IMR-90 (cell line): ENCODE measurements around the gene TMEM81.

ENCODE experiments used
- CEBPB ChIP-seq: IDR thresholded peaks from 2 replicates; pipeline ENCODE4 v1.6.1; 2012; ENCODE audit warnings: low read depth, low read length, improper control_type of control experiment
- CTCF ChIP-seq: conservative IDR thresholded peaks from 2 replicates; pipeline ENCODE4 v1.5.1; 2012; ENCODE audit warnings: mild to moderate bottlenecking, low read depth, low read length, improper control_type of control experiment
- ELK1 ChIP-seq: fragments of 150-350 bp; IDR thresholded peaks from 2 replicates; pipeline ENCODE4 v1.6.1; 2016; ENCODE audit warnings: low read depth, mild to moderate bottlenecking, low read length, moderate library complexity, borderline replicate concordance
- FOS ChIP-seq: fragments of 150-350 bp; IDR thresholded peaks from 2 replicates; pipeline ENCODE4 v1.6.1; 2016; ENCODE audit warnings: low read depth, low read length
- MAZ ChIP-seq: IDR thresholded peaks from 2 replicates; pipeline ENCODE4 v1.6.1; 2012; ENCODE audit warnings: low read depth, mild to moderate bottlenecking, low read length, improper control_type of control experiment, moderate library complexity, borderline replicate concordance
- MXI1 ChIP-seq: IDR thresholded peaks from 2 replicates; pipeline ENCODE4 v1.6.1; 2012; ENCODE audit warnings: low read depth, mild to moderate bottlenecking, low read length, moderate library complexity, borderline replicate concordance
- POLR2A ChIP-seq: IDR thresholded peaks from 2 replicates; pipeline ENCODE4 v1.6.1; 2012; ENCODE audit warnings: mild to moderate bottlenecking, low read depth, low read length
- RCOR1 ChIP-seq: IDR thresholded peaks from 2 replicates; pipeline ENCODE4 v1.6.1; 2012; ENCODE audit warnings: mild to moderate bottlenecking, low read length, improper control_type of control experiment; ENCODE audit not compliant: insufficient replicate concordance
- RFX5 ChIP-seq: IDR thresholded peaks from 2 replicates; pipeline ENCODE4 v1.8.0; 2012; ENCODE audit warnings: low read depth, mild to moderate bottlenecking, low read length, moderate library complexity
- SMC3 ChIP-seq: fragments of 150-350 bp; IDR thresholded peaks from 2 replicates; pipeline ENCODE4 v1.6.1; 2016; ENCODE audit warnings: low read depth, mild to moderate bottlenecking, antibody characterized with exemption, low read length, moderate library complexity
- TF ChIP-seq, protein P1 (sequence below): fragments of 150-350 bp; IDR thresholded peaks from 2 replicates; pipeline ENCODE4 v1.6.1; 2017; ENCODE audit warnings: mild to moderate bottlenecking, antibody characterized with exemption, low read length, low read depth

DNA sequence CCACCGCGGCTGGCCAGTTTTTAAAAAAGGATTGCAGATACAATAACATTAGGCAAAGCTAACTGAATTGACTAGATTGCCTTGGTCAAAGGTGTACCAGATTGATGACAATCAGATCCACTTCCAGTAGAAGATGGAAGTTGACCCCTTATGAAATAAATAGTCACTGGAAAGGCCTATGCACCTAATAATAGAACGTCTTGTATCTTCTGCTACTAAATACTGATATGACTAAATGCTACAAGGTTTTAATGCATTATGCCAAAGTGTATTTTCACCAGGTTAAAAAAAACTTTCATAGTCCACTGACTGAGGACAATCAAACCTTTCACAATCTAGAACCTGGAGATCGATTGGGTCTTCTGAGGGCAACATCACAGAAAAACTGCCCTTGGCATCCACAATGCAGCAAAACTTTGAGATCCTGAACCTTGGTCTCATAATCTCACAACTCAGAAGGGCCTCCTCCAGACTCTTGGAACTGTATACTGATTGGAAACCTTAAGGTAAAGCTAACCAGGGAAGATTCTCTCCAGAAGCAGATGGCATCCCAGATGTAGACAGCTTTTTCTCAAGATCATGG lies 45.3 kb upstream of the TMEM81 start:
- no peak for TF ChIP-seq CTCF
- TF ChIP-seq CEBPB = no peak
- no peak for TF ChIP-seq MAZ
- no peak for TF ChIP-seq POLR2A
- no peak for TF ChIP-seq SMC3
- TF ChIP-seq RCOR1 = no peak
- TF ChIP-seq, protein P1, sequence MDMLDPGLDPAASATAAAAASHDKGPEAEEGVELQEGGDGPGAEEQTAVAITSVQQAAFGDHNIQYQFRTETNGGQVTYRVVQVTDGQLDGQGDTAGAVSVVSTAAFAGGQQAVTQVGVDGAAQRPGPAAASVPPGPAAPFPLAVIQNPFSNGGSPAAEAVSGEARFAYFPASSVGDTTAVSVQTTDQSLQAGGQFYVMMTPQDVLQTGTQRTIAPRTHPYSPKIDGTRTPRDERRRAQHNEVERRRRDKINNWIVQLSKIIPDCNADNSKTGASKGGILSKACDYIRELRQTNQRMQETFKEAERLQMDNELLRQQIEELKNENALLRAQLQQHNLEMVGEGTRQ = no peak
- no peak for TF ChIP-seq FOS
- no peak for TF ChIP-seq MXI1
- TF ChIP-seq RFX5 = no peak
- no peak for TF ChIP-seq ELK1
